ENCODE measurements around the gene FKBP3.

DNA sequence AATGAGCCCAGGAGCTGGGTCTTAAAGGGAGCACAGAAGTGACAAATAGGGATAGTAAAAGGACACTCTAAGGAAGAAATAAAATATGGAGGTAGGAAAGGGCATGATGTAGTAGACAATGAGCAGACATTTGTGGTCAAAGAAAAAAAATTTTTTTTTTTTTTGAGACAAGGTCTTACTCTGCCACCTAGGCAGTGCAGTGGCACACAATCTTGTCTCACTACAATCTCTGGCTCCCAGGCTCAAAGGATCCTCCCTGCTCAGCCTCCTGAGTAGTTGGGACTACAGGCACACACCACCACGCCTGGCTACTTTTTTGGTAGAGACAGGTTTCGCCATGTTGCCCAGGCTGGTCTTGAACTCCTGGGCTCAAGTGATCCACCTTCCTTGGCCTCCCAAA is 8.5 kb downstream of the FKBP3 start:
- TF ChIP-seq, protein P1, sequence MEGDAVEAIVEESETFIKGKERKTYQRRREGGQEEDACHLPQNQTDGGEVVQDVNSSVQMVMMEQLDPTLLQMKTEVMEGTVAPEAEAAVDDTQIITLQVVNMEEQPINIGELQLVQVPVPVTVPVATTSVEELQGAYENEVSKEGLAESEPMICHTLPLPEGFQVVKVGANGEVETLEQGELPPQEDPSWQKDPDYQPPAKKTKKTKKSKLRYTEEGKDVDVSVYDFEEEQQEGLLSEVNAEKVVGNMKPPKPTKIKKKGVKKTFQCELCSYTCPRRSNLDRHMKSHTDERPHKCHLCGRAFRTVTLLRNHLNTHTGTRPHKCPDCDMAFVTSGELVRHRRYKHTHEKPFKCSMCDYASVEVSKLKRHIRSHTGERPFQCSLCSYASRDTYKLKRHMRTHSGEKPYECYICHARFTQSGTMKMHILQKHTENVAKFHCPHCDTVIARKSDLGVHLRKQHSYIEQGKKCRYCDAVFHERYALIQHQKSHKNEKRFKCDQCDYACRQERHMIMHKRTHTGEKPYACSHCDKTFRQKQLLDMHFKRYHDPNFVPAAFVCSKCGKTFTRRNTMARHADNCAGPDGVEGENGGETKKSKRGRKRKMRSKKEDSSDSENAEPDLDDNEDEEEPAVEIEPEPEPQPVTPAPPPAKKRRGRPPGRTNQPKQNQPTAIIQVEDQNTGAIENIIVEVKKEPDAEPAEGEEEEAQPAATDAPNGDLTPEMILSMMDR (IDR thresholded peaks at IDR 0.05), result no peak
- TF ChIP-seq POLR2A (IDR thresholded peaks at IDR 0.05), result no peak
